ENCODE data around the gene NDOR1.

NDOR1 gene

DNA sequence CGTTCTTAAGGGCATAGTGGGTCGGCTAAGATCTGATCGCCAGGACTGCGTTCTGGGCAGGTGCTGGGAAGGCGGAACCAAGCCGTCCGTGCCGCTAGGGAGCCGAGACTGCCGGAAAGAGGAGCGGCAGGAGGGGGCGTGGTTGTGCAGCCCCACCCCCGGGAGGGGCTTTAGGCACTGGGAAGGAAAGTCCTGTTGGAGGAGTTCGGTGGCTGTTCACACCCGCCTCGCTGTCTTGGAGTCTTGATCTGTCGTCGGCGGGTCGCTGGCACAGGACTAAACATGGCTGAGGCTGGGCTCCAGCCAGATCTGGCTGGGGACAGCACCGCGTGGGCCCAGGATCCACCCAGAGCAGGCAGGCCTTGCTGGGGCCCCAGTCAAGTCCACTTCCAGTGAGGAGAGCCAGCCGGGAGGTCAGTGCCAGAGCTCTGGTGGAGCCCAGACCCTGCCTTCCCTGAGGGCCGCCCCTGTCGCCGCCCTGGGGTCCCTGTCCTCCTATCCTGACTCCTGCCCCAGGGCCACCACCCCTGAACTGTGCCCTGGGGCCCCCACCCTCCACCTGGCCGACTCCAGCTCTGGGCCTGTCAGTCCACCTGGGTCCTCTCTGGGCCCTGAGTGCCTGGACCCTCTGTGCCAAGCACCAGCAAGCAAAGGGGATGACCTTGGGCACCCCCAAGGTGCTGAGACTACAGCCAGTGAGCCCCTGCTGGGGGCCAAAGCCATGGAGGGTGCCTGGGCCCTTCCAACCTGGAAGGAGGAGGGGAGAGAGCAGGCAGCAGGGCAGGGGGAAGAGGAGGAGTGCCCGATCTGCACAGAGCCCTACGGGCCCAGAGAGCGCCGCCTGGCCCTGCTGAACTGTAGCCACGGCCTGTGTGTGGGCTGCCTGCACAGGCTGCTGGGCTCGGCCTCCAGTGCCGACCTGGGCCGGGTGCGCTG lies 12.0 kb downstream of the NDOR1 start:
- no peak for DNase-seq (ENCODE audit: low read depth in 1 of 2, low spot score in 1 of 2)
- no peak overlapping the region for H3K27ac ChIP-seq (replicated peaks)
- H3K4me3 ChIP-seq (replicated peaks; ENCODE audit: insufficient read depth, low read length): no peak overlapping the region
- H3K27me3 ChIP-seq (ENCODE audit: insufficient read depth, poor library complexity, severe bottlenecking): no peaks in the 10 kb centered on the region
- no peak for TF ChIP-seq POLR2AphosphoS5 (IDR thresholded peaks at IDR 0.05; ENCODE audit: low read depth)
- TF ChIP-seq SPI1 (IDR thresholded peaks at IDR 0.05; ENCODE audit: borderline replicate concordance, low read depth): no peak
- TF ChIP-seq, protein P1, sequence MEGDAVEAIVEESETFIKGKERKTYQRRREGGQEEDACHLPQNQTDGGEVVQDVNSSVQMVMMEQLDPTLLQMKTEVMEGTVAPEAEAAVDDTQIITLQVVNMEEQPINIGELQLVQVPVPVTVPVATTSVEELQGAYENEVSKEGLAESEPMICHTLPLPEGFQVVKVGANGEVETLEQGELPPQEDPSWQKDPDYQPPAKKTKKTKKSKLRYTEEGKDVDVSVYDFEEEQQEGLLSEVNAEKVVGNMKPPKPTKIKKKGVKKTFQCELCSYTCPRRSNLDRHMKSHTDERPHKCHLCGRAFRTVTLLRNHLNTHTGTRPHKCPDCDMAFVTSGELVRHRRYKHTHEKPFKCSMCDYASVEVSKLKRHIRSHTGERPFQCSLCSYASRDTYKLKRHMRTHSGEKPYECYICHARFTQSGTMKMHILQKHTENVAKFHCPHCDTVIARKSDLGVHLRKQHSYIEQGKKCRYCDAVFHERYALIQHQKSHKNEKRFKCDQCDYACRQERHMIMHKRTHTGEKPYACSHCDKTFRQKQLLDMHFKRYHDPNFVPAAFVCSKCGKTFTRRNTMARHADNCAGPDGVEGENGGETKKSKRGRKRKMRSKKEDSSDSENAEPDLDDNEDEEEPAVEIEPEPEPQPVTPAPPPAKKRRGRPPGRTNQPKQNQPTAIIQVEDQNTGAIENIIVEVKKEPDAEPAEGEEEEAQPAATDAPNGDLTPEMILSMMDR (IDR thresholded peaks at IDR 0.05; ENCODE audit: insufficient read depth, low read length): no peak
- no peak for TF ChIP-seq GABPA (IDR thresholded peaks at IDR 0.05; ENCODE audit: low read depth)
- TF ChIP-seq, protein P2, sequence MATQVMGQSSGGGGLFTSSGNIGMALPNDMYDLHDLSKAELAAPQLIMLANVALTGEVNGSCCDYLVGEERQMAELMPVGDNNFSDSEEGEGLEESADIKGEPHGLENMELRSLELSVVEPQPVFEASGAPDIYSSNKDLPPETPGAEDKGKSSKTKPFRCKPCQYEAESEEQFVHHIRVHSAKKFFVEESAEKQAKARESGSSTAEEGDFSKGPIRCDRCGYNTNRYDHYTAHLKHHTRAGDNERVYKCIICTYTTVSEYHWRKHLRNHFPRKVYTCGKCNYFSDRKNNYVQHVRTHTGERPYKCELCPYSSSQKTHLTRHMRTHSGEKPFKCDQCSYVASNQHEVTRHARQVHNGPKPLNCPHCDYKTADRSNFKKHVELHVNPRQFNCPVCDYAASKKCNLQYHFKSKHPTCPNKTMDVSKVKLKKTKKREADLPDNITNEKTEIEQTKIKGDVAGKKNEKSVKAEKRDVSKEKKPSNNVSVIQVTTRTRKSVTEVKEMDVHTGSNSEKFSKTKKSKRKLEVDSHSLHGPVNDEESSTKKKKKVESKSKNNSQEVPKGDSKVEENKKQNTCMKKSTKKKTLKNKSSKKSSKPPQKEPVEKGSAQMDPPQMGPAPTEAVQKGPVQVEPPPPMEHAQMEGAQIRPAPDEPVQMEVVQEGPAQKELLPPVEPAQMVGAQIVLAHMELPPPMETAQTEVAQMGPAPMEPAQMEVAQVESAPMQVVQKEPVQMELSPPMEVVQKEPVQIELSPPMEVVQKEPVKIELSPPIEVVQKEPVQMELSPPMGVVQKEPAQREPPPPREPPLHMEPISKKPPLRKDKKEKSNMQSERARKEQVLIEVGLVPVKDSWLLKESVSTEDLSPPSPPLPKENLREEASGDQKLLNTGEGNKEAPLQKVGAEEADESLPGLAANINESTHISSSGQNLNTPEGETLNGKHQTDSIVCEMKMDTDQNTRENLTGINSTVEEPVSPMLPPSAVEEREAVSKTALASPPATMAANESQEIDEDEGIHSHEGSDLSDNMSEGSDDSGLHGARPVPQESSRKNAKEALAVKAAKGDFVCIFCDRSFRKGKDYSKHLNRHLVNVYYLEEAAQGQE (IDR thresholded peaks at IDR 0.05; ENCODE audit: insufficient replicate concordance, low read depth): no peak

DNA sequence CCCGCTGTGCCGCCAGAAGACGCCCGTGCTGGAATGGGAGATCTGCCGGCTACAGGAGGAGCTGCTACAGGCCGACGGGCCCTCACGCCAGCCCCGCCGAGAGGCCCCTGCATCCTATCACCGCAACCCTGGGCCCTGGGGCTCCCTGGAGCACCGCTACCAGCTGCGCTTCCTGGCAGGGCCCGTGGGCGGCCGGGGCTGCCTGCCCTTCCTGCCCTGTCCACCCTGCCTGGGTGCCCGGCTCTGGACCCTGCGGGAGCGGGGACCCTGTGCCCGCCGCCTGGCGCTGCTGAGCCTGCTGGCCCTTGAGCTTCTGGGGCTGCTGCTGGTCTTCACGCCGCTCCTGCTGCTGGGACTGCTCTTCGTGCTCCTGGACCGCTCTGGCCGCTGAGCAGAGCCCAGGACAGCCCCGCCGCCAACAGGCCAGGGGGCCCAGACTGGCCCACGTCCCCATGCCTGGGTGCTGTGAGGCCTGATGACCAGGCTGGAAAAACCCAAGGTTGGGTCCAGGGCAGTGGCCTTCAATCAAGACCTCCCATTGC lies 12.8 kb downstream of the NDOR1 start:
- H3K4me3 ChIP-seq (replicated peaks; ENCODE audit: insufficient read depth, low read length): no peak overlapping the region
- TF ChIP-seq SPI1 (IDR thresholded peaks at IDR 0.05; ENCODE audit: borderline replicate concordance, low read depth): no peak
- TF ChIP-seq, protein P1 (IDR thresholded peaks at IDR 0.05; ENCODE audit: insufficient read depth, low read length): no peak
- TF ChIP-seq, protein P2 (IDR thresholded peaks at IDR 0.05; ENCODE audit: insufficient replicate concordance, low read depth): no peak
- no peak; the same call in 1 of the 2 replicates for TF ChIP-seq POLR2AphosphoS5 (IDR thresholded peaks at IDR 0.05; ENCODE audit: low read depth)
- TF ChIP-seq GABPA (IDR thresholded peaks at IDR 0.05; ENCODE audit: low read depth): no peak
- DNase-seq (ENCODE audit: low read depth in 1 of 2, low spot score in 1 of 2): no peak
- no peaks in the 10 kb centered on the region for H3K27me3 ChIP-seq (ENCODE audit: insufficient read depth, poor library complexity, severe bottlenecking)
- H3K27ac ChIP-seq (replicated peaks): no peak overlapping the region

DNA sequence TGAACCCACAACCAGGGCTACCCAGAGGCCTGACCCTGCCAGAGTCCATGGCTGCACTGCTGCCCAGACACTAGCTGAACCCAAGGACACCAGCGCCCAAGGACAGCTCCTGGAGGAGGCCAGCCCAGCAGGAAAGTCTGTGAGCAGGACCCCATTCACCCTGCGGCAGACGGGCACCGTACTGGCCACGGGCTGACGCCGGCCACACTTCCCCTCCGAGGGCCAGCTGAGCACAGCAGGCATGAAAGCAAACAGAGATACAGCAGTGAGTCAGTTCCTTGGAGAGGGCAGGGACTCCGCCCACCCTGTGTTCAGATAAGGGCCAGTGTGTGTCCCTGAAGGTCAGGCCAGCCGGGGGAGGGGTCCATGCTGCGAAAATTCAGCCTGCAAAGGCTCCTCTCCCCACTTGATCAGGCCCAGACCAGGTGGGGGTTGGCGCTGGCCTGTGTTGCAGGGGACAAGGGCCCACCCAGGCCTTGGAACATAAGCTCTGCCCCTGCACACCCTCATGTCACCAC lies 13.3 kb downstream of the NDOR1 start:
- Histone ChIP-seq H3K27ac (replicated peaks) (no peak overlapping the region), H3K4me3 (replicated peaks; ENCODE audit: insufficient read depth, low read length) (no peak overlapping the region), H3K27me3 (ENCODE audit: insufficient read depth, poor library complexity, severe bottlenecking) (no peaks in the 10 kb centered on the region)
- DNase-seq (ENCODE audit: low read depth in 1 of 2, low spot score in 1 of 2): no peak
- TF ChIP-seq, protein P2 (IDR thresholded peaks at IDR 0.05; ENCODE audit: insufficient replicate concordance, low read depth): no peak
- TF ChIP-seq GABPA (IDR thresholded peaks at IDR 0.05; ENCODE audit: low read depth) (no peak), POLR2AphosphoS5 (IDR thresholded peaks at IDR 0.05; ENCODE audit: low read depth) (no peak), SPI1 (IDR thresholded peaks at IDR 0.05; ENCODE audit: borderline replicate concordance, low read depth) (no peak)
- TF ChIP-seq, protein P1 (IDR thresholded peaks at IDR 0.05; ENCODE audit: insufficient read depth, low read length): no peak

Measured in HL-60 (cell line).